ENCODE data around the gene CACNB2. TPM values are rescaled to one million over a fixed set of nuclear protein-coding genes. Genes with fewer than 3 reads are reported as not detected.

CACNB2 gene
- total and polyA plus RNA-seq, 10 of the 15 experiments (the other 5 are each of a cell fraction or from before 2014, with no cell fraction given) = 0.62 to 8.1 (median 1.2) TPM

DNA sequence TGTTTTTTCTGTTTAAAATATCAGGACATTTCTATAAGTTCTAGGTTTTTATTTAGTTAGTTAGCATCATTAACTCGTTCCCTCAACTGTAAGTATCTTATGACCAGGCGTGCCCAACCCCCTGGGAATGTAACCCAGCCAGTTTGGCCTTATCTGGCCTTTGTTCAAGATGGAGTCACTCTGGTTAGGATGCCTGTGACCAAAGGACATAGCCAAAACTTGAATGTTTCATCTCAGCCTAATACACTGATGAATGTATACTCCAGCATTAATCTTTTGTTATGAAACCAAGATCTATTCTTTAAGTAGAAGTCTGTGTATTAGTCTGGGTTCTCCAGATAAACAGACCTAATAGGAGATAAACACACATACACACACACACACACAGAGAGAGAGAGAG lies 279.7 kb downstream of the CACNB2 start:
- 10% methylated on average over 2 of the region's 2 CpGs for WGBS (ENCODE audit: insufficient coverage, insufficient replicate concordance, low lambda C conversion rate, missing lambda C conversion rate)
- no peak overlapping the region for H3K4me3 ChIP-seq
- in situ Hi-C loops (cut with MboI) = no loop called here
- no TSS peak for BruUV-seq (replicated peaks)
- no peaks in the 10 kb centered on the region for H3K79me2 ChIP-seq (ENCODE audit: control insufficient read depth, insufficient read depth, low read length)
- ChIA-PET RAD21 (ENCODE audit: unreplicated experiment) (interaction anchor here (1.1 to 7.0 kb wide), 7 partner anchors 12 to 239 kb away, joined by 3 to 103 read pairs (median 4); partner anchors contain the start of gene ARL5B), POLR2A (interaction anchor here (1.1 to 6.5 kb wide), 2 partner anchors 20 to 51 kb away, joined by 3 to 63 read pairs; no protein-coding TSS in a partner anchor), CTCF (interaction anchor here (0.5 to 1.9 kb wide), 2 partner anchors 8 to 49 kb away, joined by 3 to 5 read pairs; no protein-coding TSS in a partner anchor), SMC1A (ENCODE audit: uncharacterized antibody, unreplicated experiment) (interaction anchor here (0.7 to 12.8 kb wide), 8 partner anchors 9 to 203 kb away, joined by 3 to 163 read pairs (median 8); no protein-coding TSS in a partner anchor)
- no peak overlapping the region for H3K27ac ChIP-seq (ENCODE audit: control insufficient read depth, insufficient read depth)
- ATAC-seq = no peak
- no peaks in the 10 kb centered on the region for H3K4me1 ChIP-seq (ENCODE audit: control insufficient read depth, insufficient read depth, low read length)
- intact Hi-C loops (cut with micrococcal nuclease; ENCODE audit: unreplicated experiment) = loop anchor here (5.0 kb wide), 1 partner anchor 52 kb away; no protein-coding TSS in a partner anchor
- no peak for DNase-seq (ENCODE audit: low read depth, low spot score)
- H3K9ac ChIP-seq (ENCODE audit: control insufficient read depth, insufficient read depth, low read length) = no peak overlapping the region
- no peak overlapping the region for H3K4me2 ChIP-seq (ENCODE audit: control insufficient read depth, insufficient read depth)
- no peaks in the 10 kb centered on the region for H3K27me3 ChIP-seq (replicated peaks in 1 of 2; ENCODE audit: control insufficient read depth in 2 of 2, insufficient read depth in 2 of 2, low read length in 1 of 2)
- H2AFZ ChIP-seq (ENCODE audit: control insufficient read depth, low read depth, low read length) = no peak overlapping the region
- FAIRE-seq = no peak
- TF ChIP-seq, protein P1, sequence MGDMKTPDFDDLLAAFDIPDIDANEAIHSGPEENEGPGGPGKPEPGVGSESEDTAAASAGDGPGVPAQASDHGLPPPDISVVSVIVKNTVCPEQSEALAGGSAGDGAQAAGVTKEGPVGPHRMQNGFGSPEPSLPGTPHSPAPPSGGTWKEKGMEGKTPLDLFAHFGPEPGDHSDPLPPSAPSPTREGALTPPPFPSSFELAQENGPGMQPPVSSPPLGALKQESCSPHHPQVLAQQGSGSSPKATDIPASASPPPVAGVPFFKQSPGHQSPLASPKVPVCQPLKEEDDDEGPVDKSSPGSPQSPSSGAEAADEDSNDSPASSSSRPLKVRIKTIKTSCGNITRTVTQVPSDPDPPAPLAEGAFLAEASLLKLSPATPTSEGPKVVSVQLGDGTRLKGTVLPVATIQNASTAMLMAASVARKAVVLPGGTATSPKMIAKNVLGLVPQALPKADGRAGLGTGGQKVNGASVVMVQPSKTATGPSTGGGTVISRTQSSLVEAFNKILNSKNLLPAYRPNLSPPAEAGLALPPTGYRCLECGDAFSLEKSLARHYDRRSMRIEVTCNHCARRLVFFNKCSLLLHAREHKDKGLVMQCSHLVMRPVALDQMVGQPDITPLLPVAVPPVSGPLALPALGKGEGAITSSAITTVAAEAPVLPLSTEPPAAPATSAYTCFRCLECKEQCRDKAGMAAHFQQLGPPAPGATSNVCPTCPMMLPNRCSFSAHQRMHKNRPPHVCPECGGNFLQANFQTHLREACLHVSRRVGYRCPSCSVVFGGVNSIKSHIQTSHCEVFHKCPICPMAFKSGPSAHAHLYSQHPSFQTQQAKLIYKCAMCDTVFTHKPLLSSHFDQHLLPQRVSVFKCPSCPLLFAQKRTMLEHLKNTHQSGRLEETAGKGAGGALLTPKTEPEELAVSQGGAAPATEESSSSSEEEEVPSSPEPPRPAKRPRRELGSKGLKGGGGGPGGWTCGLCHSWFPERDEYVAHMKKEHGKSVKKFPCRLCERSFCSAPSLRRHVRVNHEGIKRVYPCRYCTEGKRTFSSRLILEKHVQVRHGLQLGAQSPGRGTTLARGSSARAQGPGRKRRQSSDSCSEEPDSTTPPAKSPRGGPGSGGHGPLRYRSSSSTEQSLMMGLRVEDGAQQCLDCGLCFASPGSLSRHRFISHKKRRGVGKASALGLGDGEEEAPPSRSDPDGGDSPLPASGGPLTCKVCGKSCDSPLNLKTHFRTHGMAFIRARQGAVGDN (IDR thresholded peaks at IDR 0.05) = peak; percentile 96
- TF ChIP-seq MEF2B (IDR thresholded peaks at IDR 0.05; ENCODE audit: partially characterized antibody, poor library complexity, severe bottlenecking) = no peak
- TF ChIP-seq, protein P2, sequence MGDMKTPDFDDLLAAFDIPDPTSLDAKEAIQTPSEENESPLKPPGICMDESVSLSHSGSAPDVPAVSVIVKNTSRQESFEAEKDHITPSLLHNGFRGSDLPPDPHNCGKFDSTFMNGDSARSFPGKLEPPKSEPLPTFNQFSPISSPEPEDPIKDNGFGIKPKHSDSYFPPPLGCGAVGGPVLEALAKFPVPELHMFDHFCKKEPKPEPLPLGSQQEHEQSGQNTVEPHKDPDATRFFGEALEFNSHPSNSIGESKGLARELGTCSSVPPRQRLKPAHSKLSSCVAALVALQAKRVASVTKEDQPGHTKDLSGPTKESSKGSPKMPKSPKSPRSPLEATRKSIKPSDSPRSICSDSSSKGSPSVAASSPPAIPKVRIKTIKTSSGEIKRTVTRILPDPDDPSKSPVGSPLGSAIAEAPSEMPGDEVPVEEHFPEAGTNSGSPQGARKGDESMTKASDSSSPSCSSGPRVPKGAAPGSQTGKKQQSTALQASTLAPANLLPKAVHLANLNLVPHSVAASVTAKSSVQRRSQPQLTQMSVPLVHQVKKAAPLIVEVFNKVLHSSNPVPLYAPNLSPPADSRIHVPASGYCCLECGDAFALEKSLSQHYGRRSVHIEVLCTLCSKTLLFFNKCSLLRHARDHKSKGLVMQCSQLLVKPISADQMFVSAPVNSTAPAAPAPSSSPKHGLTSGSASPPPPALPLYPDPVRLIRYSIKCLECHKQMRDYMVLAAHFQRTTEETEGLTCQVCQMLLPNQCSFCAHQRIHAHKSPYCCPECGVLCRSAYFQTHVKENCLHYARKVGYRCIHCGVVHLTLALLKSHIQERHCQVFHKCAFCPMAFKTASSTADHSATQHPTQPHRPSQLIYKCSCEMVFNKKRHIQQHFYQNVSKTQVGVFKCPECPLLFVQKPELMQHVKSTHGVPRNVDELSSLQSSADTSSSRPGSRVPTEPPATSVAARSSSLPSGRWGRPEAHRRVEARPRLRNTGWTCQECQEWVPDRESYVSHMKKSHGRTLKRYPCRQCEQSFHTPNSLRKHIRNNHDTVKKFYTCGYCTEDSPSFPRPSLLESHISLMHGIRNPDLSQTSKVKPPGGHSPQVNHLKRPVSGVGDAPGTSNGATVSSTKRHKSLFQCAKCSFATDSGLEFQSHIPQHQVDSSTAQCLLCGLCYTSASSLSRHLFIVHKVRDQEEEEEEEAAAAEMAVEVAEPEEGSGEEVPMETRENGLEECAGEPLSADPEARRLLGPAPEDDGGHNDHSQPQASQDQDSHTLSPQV (IDR thresholded peaks at IDR 0.05) = peak; percentile 99
- H3K36me3 ChIP-seq (ENCODE audit: control insufficient read depth in 2 of 2, insufficient read depth in 2 of 2, low read length in 1 of 2) = no peaks in the 10 kb centered on the region
- no peaks in the 10 kb centered on the region for H4K20me1 ChIP-seq (ENCODE audit: control insufficient read depth, insufficient read depth)
- H3K9me3 ChIP-seq (replicated peaks; ENCODE audit: control insufficient read depth, insufficient read depth, low read length) = no peaks in the 10 kb centered on the region

Measured in GM12878 (cell line).